ENCODE measurements around the gene CCDC201. TPM values are rescaled to one million over a fixed set of nuclear protein-coding genes. Genes with fewer than 3 reads are reported as not detected.

CCDC201 gene
- total and polyA plus RNA-seq, 8 donors = 0.04 TPM; not detected in 7

- no peak overlapping the region for H3K4me3 ChIP-seq
- intact Hi-C loops (cut with DNase I) = no loop called here
- DNase-seq (no peak), ATAC-seq (no peak)
- no peaks in the 10 kb centered on the region for H3K4me1 ChIP-seq
- no peak overlapping the region for H3K27ac ChIP-seq
- H3K36me3 ChIP-seq = no peaks in the 10 kb centered on the region
- H3K27me3 ChIP-seq = no peaks in the 10 kb centered on the region
- no peak for TF ChIP-seq CTCF (IDR thresholded peaks at IDR 0.05)
- H3K9me3 ChIP-seq = peaks cover 0 to 13% of the 10 kb centered on the region in 2 donors
Observed at GRCh38 chr7:45878457-45879144, 5.7 kb upstream of the CCDC201 start.

- DNase-seq = no peak
Observed at GRCh38 chr7:45876519-45876918, 3.6 kb upstream of the CCDC201 start.

GRCh38 chr7:45874408-45875131 is 1.7 kb upstream of the CCDC201 start:
- no peaks in the 10 kb centered on the region for H3K27me3 ChIP-seq
- peak; percentile 31 for ATAC-seq
- DNase-seq = no peak
- intact Hi-C loops (cut with DNase I) = no loop called here
- no peak overlapping the region for H3K27ac ChIP-seq
- H3K36me3 ChIP-seq = no peaks in the 10 kb centered on the region
- H3K9me3 ChIP-seq = peaks cover 0 to 13% of the 10 kb centered on the region in 2 donors
- H3K4me1 ChIP-seq = no peaks in the 10 kb centered on the region
- TF ChIP-seq CTCF (IDR thresholded peaks at IDR 0.05) = no peak
- H3K4me3 ChIP-seq = no peak overlapping the region

More at GRCh38 chr7:45876519-45876918, 3.6 kb upstream of the CCDC201 start:
- no peak for TF ChIP-seq CTCF (IDR thresholded peaks at IDR 0.05)
- no peaks in the 10 kb centered on the region for H3K36me3 ChIP-seq
- no peak overlapping the region for H3K4me3 ChIP-seq
- no peaks in the 10 kb centered on the region for H3K27me3 ChIP-seq
- ATAC-seq = no peak
- H3K9me3 ChIP-seq = peaks cover 0 to 13% of the 10 kb centered on the region in 2 donors
- intact Hi-C loops (cut with DNase I) = no loop called here
- H3K4me1 ChIP-seq = no peaks in the 10 kb centered on the region
- no peak overlapping the region for H3K27ac ChIP-seq

- intact Hi-C loops (cut with DNase I) = no loop called here
- H3K27ac ChIP-seq = no peak overlapping the region
- no peaks in the 10 kb centered on the region for H3K27me3 ChIP-seq
- H3K4me1 ChIP-seq = no peaks in the 10 kb centered on the region
- H3K9me3 ChIP-seq = peaks cover 0 to 4% of the 10 kb centered on the region in 2 donors
- no peak for DNase-seq
- no peaks in the 10 kb centered on the region for H3K36me3 ChIP-seq
- H3K4me3 ChIP-seq = no peak overlapping the region
- no peak for TF ChIP-seq CTCF (IDR thresholded peaks at IDR 0.05)
- no peak for ATAC-seq
Observed at GRCh38 chr7:45873355-45873754, 473 bp upstream of the CCDC201 start.

All from left lung (tissue), 10 donors.